A172 (cell line): ENCODE results near the gene FCHSD2. TPM values are rescaled to one million over a fixed set of nuclear protein-coding genes. Genes with fewer than 3 reads are reported as not detected.
A peak's percentile ranks its signal among the peaks of the same experiment; 100 is the strongest.

Experiments used
- DNase-seq: peaks from one replicate; pipeline ENCODE4 v3.0.0-alpha.2; 2015; ENCODE audit warnings: low spot score
- total RNA-seq: library from RNA; depleted of rRNA; stranded (reverse); fragments of >200 nt; shearing (Covaris generic); gene quantifications from 2 replicates; pipeline ENCODE4 v1.2.3, GENCODE V29; 2014; rRNA removed

Gene FCHSD2
- 6.3 and 8.7 TPM in 2 replicates for total RNA-seq

DNA sequence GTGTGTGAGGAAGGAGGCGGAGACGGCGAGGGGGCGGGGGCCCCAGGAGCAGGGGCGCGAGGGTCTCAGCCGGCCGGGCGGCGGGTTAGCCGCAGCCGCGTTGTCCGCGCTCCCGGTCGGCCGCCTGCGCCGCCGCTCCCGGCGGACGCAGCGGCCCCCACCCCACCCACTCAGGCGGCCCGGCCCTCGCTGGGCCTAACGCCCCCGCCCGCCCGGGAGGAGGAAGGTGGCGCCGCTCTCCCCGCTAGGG, at the start of gene FCHSD2:
TSS of gene FCHSD2 (minus strand) at position 191 of the 250 bp plus-strand sequence. CDS start 441 bp downstream, outside the sequence.
- DNase-seq = no peak

DNA sequence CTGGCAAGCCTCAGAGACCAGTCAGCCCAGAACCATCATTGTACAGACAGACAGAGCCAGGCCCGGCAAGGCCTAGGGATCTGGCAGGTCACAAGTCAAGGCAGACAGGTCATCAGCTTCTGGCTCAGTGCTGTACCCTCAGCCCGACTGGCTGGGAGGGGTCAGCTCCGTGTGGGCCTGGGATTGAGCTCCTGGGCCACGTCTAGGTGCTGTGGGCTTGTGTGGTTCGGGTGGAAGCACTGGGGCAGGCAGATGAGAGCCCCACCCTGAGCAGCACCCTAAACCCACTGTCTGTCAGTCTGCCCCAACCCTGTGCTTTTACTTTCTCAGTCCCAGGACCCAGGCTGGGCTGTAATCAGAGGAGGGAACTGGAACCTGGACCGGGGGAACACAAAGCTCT, 49.0 kb upstream of the FCHSD2 start:
- no peak for DNase-seq

DNA sequence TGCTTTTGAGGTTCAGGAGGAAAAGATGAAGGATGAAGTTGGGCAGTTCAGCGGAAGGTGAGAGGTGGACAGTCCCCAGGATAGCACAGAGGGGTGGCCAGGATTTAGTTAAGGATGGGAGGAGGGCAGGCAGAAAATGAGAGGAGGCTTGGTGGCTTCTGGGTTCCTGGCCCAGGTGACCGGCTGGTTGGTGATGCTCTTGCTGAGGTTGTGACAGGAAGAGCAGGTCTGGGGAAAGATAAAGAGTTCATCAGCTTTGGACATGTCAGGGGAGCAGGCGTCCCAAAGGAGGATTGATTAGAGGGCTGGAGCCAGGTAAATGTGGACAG, 48.4 kb upstream of the FCHSD2 start:
- no peak for DNase-seq

DNA sequence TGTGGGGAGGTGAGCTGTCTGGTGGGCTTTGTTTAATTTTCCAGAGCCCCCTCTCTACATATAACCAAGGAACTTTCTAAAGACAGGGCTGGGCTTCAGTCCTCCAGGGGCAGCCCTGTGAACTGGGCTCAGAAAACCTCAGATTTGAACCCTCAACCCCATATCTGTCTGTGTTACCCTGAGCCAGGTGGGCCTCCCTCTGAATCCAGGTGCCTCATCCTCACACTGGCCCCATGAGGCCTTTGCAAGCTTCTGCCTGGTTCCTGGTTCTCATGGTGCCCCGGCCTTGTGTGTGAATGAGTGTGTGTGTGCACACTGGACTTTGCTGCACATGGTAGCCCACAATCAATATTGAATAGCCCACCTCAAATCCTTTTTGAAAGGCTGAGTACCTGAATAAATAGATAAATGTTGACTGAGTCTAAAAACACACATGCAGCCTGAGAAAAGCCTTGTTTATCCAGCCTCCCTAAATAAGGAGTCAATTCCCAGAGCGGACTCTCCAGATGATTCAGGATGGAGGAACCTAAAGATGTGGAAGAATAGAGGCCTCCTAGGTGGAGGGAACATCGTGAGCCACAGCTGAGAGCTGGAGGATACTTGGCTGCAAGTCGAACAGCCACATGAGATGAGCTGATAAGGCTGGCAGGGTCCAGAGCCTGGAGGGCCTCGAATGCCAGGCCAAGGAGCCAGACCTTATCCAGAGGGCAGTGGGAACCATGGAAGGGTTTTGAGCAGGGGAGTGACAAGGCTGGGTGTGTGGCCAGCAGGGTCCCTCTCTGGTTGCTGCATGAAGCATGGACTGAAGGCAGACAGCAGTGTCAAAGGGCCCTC, 47.8 kb upstream of the FCHSD2 start:
- no peak for DNase-seq

DNA sequence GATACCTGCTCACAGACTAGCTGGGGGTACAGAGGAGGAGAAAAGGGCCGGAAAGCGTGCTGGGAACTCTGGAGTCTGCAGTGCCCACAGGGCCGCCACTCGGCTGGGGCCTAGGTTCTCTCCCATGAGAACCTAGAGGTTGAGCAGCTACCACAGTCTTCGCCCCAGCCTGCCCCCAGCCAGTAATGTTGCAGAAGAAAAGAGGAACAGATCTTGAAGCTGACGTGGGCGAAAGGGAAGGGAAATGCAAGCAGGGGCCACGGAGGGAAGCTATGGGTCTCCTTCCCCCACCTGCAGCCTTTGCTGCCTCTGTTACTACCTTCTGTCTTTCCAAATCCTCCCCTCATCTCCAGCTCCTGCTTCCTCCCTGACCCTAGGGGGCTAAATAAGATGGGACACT, 47.2 kb upstream of the FCHSD2 start:
- no peak for DNase-seq

DNA sequence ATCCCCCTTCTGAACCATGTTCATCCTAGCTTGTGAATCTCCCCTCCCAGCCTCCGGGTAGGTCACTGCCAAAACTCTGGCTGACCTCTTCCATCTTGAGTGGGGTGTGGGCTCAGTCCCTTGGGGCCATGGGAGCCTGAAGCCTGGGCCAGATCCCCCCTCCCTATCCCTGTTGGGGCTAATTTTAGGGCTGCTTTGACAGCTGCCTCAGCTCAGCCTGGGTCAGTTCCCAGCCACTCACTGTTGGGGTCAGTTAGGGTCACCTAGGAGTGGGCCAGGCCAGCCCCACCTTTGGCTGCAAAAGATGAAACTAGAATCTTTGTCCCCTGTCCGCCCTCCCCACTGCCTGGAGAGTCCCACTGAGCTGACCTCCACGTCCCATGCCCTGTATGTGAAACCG, 46.2 kb upstream of the FCHSD2 start:
- no peak for DNase-seq

DNA sequence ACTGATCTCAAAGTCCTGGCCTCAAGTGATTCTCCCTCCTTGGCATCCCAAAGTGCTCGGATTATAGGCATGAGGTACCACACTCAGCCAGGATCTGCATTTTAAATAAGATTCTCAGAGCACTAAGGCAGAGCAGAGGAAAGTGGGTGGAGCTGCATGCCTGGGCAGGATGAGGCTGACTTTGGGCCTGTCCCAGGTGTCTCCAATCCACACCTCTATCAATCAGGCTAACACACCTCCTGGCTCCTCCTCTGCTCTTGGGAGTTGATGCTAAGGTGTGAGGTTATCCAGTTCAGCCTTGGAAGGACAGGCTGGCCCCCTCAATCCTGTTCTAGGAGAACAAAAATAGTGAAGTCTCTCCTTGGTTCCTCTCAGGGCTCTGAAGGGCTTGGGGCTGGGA, 45.7 kb upstream of the FCHSD2 start:
- no peak for DNase-seq

DNA sequence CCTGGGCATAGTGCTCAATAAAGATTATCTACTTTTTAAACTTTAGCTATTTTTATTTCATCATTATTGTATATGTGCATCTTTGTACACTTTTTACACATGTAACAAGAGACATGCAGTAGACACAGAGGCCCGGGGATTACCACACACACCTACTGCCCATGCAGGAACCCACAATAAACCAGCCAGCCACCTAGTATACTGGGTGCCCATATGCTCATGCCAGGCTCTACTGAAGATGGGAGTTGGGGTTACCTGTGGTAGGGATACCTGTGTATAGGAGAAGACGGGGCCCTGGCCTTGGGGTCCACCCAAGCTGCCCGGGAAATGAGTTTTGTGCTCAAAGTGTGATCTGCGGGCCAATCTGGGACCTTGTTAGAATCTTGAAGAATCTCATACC, 44.8 kb upstream of the FCHSD2 start:
- DNase-seq = no peak

DNA sequence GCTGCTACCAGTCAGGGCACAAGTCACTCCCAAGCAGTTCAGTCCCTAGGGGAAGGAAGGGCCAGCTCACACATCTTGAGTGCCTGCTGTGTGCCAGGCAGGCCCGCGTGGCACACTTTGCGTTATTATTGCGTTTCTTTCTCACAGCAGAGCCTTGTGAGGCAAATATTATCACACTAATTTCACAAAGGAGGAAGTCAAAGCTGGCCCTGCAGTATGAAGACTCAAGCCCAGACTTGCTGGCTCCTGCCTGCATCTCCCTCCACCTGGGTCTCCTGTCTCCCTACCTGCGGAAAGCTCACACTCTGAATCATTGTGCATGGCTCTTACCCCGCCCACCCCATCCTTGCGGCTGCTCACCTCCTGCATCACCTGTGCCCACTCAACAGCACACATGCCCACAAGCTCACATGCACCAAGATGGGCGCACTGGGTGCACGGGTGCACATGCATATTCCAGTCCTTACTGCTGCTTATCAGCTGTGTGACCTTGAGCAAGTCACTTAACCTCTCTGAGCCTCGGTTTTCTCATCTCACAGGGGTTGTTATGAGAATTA, 44.3 kb upstream of the FCHSD2 start:
- DNase-seq = no peak

DNA sequence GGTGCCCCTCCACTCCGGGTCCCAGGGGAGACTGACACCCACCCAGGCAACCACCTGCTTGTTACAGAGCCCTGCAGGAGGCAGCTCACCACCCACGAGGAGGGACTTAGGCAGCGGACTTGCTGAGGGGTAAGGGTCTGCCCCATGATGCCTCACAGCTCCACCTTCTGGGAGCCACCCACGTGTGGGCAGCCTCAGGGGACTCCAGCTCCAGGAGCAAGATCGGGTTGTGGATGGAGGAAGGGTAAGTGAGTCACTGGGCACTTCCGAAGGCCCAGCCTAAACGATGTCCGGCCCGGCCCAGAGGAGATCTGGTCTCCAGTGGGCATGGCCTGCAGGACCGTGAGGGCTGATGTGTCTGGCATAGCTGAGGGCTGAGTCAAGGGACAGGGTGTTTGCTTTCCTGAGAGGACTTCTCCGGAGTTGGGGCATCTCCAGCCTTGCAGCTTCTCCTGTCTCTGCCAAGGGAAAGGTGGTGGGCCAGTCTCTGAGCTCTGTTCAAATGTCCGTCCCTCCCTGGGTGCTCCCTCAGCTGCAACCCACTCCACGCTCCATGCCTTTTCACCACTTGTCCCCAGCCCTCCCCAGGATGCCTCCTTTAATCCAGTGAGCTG, 43.7 kb upstream of the FCHSD2 start:
- DNase-seq = peak; percentile 91

DNA sequence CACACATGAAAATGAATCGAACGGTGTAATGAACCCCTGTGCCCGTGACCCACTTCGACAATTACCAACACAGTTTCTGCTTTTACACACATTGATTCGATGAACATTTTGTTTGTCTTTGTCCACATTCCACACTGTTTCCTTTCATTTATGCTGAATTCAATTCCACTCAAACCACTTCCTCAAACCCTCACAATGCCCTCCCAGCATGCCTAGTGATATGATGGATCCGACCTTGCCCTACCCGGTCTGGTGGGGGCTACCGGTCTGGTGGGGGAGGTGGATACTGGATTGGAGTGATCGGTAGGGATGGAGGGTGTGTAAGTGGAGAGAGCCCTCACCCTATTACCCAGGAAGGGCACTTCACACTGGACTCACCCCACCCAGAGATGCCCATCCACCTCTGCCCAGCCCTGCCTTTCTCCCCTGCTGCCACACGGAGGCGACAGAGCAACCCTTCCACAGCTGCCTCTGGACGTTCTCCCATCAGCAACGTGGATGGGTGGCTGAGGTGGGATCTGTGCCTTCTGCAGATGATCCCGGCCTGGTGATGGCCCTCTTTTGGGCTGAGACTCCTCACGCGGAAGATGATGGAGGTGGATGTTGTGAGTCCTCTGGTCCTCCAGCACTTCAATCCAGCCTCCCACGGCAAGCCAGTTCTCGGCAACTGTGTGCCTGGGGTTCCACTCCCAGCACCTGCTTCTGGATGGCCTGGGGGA, 43.0 kb upstream of the FCHSD2 start:
- peak; percentile 71 for DNase-seq

DNA sequence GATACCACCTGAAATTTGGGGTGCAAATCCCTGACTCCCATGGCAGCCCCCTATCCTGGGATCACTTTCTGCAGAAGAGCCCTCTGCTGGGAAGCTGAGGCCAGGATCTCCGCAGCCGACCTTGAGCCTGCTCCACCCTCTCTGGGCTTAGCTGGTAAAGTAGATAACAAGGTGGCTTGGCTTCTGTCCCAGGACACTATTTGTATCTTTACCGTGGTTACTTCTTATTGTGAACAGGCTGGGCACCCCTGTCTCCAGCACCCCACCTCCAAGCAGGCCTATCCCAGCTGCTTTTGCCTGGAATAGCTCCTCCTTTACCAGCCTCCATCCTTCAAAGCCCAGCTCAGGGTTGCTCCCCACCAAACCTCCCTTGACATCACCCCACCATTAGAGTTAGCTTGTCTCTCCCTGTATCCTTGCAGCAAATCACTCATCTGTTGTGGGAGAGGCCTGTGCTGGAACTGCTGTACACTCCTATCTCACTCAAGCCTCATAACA, 40.8 kb upstream of the FCHSD2 start:
- no peak for DNase-seq

DNA sequence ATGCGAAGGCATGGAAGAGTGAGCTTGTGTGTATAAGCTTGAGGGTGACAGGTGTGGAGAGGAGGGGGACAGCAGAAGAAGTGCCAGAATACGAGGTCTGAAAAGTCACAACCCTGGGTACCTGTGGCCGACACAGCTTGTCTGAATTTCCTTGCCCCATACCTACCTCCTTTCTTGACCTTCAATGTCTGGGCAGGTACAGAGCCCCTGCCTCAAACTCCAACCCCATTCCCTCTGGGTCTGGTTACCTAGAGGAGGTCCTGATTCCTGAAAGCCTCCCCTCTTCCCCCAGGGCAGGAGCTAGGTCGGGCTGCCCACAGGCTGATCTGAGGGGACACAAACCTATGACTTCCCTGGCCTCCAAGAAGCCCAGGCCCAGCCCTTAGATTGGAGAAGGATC, 36.6 kb upstream of the FCHSD2 start:
- no peak for DNase-seq

DNA sequence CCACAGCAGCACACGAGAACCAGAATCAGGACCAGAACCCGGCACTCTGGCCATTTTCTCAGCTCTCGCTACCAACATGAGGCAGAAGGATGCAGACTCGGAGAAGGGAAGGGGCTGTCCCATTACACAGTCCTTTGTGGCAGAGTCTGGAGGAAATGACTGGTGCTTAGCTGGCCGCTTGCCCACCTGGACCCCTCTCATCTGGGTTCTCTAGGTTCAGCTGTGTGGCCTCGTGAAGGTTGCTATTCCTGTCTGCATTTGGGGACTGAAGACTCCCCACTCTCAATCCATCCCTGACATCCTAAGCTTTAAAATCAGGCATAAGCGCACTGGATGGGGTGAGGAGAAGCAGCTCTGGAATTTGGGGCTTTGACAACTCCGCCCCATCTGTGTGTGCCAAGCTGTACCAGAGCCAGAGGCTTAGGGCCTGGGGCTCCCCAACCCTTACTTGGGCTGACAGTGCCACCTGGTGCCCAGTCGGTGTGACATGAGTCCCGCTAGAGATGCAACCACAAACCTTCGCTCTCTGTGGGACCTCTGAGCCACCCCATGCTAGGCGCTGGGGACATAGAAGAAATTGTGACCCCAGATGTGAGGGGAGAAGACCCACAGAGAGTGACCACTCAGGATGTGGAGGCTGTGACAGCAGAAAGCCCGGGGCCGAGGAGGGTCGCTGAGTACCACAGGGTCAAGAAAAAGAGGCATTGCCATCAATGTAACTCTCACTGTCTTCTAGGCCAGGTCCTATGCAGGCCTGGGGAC, 35.8 kb upstream of the FCHSD2 start:
- DNase-seq = peak; percentile 86

DNA sequence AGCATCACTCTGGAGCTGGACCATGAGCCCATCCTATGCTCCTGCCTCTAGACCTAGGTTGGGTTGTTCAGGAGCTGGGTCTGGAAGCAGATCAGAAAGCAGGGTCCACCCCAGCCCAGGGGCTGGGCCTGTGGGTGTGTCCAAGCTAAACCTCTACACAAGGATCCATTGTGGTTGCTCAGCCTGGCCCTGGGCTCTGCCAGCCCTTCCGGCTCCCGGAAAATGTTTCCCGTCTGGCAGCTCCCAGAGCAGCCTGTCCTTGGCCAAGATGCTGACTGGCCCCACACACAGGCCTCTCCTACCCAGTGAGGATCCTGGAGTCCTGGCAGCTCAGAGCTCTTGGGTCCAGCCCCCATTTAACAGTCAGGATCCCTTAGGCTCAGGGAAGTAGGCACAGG, 35.3 kb upstream of the FCHSD2 start:
- DNase-seq = no peak

DNA sequence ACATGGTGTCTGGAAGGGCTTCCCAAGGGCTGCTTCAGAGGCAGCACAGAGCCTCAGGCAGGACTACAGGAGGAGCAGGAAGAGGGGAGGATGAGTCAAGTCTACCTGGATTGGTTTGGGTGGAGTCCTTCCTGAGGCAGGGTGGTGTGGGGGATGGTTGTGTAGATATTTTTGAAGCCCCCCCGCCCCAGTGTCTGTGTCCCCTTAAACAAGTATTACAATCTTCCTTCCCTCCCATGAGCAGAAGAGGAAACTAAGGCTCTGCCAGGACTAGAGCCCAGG, 34.7 kb upstream of the FCHSD2 start:
- no peak for DNase-seq

DNA sequence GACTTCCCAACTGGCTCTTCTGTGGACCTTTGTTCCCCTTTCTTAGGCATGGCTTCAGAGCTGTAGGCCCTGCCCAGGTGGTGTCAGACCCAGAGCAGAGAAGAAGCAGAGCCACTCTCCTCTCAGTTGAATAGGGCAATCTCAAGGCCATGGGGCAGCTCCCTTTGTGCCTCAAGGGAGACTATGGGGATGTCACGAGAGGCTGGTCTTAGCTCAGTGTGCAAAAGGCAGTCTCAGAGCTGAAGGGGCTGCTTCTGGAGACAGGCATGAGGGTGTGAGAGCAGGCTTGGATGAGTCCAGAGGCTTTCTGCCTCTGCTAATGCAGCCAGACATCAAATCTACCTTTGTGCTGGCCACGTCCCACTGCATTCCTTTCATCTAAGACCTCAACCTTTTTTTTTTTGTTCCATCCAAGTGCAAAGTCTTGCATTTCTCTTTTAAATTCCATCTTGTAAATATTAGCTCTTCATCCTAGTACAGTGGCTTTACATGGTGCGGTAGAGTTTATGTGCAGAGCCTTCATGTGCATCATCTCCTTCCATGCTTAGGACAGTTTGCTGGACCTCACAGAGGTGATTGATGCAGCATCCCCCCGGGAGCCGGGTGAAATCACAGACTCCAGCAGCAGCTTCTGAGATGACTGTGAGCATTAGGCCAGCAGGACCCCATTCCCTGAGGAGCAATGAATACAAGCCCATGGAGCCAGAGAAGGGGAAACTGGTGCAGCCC, 34.2 kb upstream of the FCHSD2 start:
- no peak for DNase-seq

DNA sequence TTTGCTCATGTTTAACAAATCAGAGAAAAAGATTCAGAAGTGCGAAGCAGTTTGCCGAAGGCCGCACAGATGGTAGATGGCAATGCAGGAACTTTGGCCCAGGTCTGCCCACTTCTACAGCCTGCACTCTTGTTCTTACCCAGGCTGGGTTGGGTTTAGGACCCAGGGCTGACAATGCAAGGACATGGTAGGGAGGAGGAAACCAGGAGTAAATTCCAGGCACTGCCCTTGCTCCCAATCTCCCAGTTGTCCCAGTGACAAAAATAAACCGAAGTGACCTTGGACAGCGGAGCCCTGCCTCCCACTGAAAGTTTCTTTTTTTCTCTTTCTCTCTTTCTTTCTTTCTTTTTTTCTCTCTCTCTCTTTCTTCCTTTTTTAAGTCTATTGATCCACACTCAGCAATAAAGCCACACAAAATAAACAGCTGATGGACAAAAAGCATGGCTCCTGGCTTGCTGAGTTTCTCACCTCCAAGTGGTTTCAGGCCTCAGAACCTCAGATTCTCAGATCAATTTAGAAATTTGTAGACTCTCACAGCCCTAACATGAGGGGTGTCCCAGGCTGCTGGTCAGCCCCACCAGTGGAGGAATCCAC, 33.5 kb upstream of the FCHSD2 start:
- DNase-seq = no peak

DNA sequence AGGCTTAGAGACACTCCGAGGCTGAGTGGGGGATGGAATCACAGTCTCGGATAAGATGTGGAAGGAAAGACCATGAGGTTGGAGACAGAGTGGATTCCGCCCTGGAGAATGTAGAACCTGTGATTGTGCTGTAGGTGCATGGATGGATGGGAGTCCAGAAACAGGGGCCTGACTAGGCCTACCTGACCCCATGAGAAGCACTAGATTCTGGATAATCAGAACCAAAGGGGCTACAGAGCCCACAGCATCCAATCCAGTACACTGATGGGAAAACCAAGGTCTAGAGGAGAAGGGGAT, 32.3 kb upstream of the FCHSD2 start:
- no peak for DNase-seq

DNA sequence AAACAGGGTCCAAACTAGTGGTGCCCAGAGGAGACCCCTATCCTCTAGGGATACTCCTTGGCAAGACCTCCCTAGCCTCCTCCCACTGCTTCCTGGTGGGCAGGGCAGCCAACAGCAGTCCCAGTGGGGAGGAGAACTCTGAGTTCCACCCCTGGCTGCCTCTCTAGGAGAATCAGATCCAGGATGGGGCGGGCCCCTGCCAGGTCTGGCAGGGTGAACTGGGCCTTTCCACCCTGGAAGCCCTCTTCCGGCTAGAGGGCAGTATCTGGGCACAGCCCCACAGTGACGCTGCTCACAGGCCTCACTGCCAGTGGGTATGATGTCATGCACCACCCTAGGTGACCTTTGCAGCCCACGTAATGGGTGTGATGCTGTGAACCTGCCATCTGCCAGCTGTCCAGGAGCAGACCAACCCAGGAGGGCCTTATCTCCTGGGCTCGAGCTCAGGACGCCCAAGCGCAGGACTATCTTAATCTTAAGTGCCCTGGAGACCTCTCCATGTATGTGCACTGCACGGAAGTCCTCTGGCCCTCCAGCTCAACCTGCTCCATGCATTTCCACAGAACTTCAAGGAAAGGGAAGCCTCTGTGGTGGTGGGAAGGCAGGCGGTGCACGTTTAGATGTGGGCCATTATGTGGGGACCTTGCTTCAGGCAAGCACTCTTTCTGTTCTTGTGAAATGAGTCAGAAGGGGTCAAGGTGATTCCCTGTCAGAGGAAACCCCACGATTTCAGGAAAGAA, 31.8 kb upstream of the FCHSD2 start:
- DNase-seq = no peak
